ENCODE results near the gene KCNE3. TPM values are rescaled to one million over a fixed set of nuclear protein-coding genes. Genes with fewer than 3 reads are reported as not detected.

Gene KCNE3
- total RNA-seq, 1 donor from 2014 or later = 20.9 TPM

GRCh38 chr11:74459584-74459983 lies 7.8 kb downstream of the KCNE3 start:
- TF ChIP-seq, protein P1, sequence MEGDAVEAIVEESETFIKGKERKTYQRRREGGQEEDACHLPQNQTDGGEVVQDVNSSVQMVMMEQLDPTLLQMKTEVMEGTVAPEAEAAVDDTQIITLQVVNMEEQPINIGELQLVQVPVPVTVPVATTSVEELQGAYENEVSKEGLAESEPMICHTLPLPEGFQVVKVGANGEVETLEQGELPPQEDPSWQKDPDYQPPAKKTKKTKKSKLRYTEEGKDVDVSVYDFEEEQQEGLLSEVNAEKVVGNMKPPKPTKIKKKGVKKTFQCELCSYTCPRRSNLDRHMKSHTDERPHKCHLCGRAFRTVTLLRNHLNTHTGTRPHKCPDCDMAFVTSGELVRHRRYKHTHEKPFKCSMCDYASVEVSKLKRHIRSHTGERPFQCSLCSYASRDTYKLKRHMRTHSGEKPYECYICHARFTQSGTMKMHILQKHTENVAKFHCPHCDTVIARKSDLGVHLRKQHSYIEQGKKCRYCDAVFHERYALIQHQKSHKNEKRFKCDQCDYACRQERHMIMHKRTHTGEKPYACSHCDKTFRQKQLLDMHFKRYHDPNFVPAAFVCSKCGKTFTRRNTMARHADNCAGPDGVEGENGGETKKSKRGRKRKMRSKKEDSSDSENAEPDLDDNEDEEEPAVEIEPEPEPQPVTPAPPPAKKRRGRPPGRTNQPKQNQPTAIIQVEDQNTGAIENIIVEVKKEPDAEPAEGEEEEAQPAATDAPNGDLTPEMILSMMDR (IDR thresholded peaks at IDR 0.05) = no peak
- Histone ChIP-seq H3K9me3 (no peaks in the 10 kb centered on the region), H3K4me3 (peak overlapping the region; percentile 52), H3K36me3 (peaks cover 14% of the 10 kb centered on the region), H3K27me3 (no peaks in the 10 kb centered on the region), H3K27ac (peak overlapping the region; percentile 85), H3K4me1 (peaks cover 20% of the 10 kb centered on the region)
- DNase-seq = no peak
- ATAC-seq = no peak
- intact Hi-C loops (cut with DNase I) = no loop called here

- Histone ChIP-seq H3K9me3 (no peaks in the 10 kb centered on the region), H3K27ac (no peak overlapping the region), H3K4me3 (no peak overlapping the region), H3K36me3 (peaks cover 14% of the 10 kb centered on the region), H3K4me1 (peaks cover 15% of the 10 kb centered on the region), H3K27me3 (no peaks in the 10 kb centered on the region)
- intact Hi-C loops (cut with DNase I) = no loop called here
- no peak for DNase-seq
- ATAC-seq = no peak
- TF ChIP-seq, protein P1 (IDR thresholded peaks at IDR 0.05) = no peak
Observed at GRCh38 chr11:74457356-74457755, 10.0 kb downstream of the KCNE3 start.

DNA sequence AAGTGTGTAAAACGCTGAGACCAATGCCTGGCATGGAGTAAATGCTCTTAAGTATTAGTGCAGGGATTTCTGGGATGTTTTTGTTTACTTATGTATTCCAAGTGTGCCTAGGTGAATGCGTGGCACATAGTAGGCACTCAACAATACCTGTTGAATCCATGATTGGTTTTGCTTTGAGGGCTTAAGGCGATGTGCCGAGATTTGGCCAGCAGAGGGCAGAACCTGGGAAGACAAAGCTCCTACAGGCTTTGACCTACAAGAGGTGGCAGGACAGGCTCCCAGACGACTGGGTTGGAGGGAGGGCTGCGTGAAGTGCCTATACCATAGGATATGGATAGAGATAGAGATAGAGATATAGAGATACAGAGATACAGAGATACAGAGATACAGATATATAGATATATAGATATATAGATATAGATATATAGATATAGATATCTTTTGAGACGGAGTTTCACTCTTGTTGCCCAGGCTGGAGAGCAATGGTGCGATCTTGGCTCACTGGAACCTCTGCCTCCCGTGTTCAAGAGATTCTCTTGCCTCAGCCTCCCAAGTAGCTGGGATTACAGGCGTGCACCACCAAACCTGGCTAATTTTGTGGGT lies 13.9 kb downstream of the KCNE3 start:
- peak; percentile 89 for ATAC-seq
- intact Hi-C loops (cut with DNase I) = loop anchor here (5.0 kb wide), 1 partner anchor 119 kb away; no protein-coding TSS in a partner anchor

GRCh38 chr11:74452366-74452765 lies 15.0 kb downstream of the KCNE3 start:
- no peaks in the 10 kb centered on the region for H3K9me3 ChIP-seq
- intact Hi-C loops (cut with DNase I) = loop anchor here (5.0 kb wide), 1 partner anchor 120 kb away; no protein-coding TSS in a partner anchor
- no peak for ATAC-seq

More for the DNA sequence above, 13.9 kb downstream of the KCNE3 start:
- H3K27me3 ChIP-seq = no peaks in the 10 kb centered on the region
- H3K36me3 ChIP-seq = peaks cover 14% of the 10 kb centered on the region
- TF ChIP-seq, protein P1 (IDR thresholded peaks at IDR 0.05) = peak; percentile 84
- peak; percentile 81 for DNase-seq
- H3K27ac ChIP-seq = no peak overlapping the region
- H3K4me1 ChIP-seq = no peaks in the 10 kb centered on the region
- H3K9me3 ChIP-seq = no peaks in the 10 kb centered on the region
- no peak overlapping the region for H3K4me3 ChIP-seq

DNA sequence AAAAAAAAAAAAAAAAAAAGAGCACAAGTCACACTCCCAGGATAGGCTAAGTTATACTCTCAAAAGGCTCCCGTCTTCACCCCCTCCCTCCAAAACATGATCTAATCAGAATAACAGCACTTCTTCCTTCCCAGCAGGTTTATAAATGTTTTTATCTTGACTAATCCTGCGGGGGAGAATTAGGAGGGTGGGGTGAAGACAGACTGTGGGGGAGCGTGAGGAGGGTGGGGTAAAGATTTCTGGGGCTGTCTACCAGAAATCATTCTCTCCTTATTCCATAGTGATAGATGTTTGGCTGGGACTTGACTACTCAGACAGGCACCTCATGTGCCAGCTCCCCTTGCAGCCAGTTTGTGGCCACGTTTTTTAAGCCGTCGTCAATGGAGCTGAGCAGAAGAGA lies 17.0 kb downstream of the KCNE3 start:
- TF ChIP-seq, protein P1 (IDR thresholded peaks at IDR 0.05) = no peak
- no peaks in the 10 kb centered on the region for H3K9me3 ChIP-seq
- no peak overlapping the region for H3K27ac ChIP-seq
- H3K4me1 ChIP-seq = no peaks in the 10 kb centered on the region
- H3K36me3 ChIP-seq = no peaks in the 10 kb centered on the region
- intact Hi-C loops (cut with DNase I) = loop anchor here (5.0 kb wide), 1 partner anchor 122 kb away; no protein-coding TSS in a partner anchor
- ATAC-seq (no peak), DNase-seq (no peak)
- H3K4me3 ChIP-seq = no peak overlapping the region
- no peaks in the 10 kb centered on the region for H3K27me3 ChIP-seq

More at GRCh38 chr11:74452366-74452765, 15.0 kb downstream of the KCNE3 start:
- H3K36me3 ChIP-seq = peaks cover 5% of the 10 kb centered on the region
- no peak overlapping the region for H3K4me3 ChIP-seq
- TF ChIP-seq, protein P1 (IDR thresholded peaks at IDR 0.05) = no peak
- H3K27ac ChIP-seq = no peak overlapping the region
- H3K27me3 ChIP-seq = no peaks in the 10 kb centered on the region
- H3K4me1 ChIP-seq = no peaks in the 10 kb centered on the region
- no peak for DNase-seq

Measured in upper lobe of right lung (tissue), 1 donor.